HepG2 (cell line): ENCODE results near the gene STRN4. TPM values are rescaled to one million over a fixed set of nuclear protein-coding genes. Genes with fewer than 3 reads are reported as not detected.

Experiments used
- ATAC-seq: fragments of 200-7000 bp; cut with Tn5 transposase; 3 replicates; pipeline ENCODE4 v1.9.1; 2020; ENCODE audit warnings: mild to moderate bottlenecking, moderate library complexity
- BruUV-seq: library from RNA; stranded (reverse); fragments of 400-500 nt; replicated peaks from 2 replicates; lab custom pipeline; 2021; lab: Mats Ljungman, UMichigan
- CTCF ChIA-PET: fragments of 300-600 bp; formaldehyde crosslinking; extraction: SDS; loops from one replicate; lab custom pipeline; 2021; ENCODE audit warnings: low total read pairs, inconsistent platforms, low intra/inter-chr PET ratio; lab: Yijun Ruan, JAX
- POLR2A ChIA-PET: fragments of 350-600 bp; sonication (Branson Sonifier 250); formaldehyde crosslinking; loops from one replicate; lab custom pipeline; 2020; ENCODE audit warnings: antibody characterized with exemption, inconsistent platforms; lab: Yijun Ruan, JAX
- DNase-seq: peaks from one replicate; pipeline ENCODE4 v3.0.0-alpha.2; 2015; ENCODE audit warnings: low spot score
- FAIRE-seq: peaks from 3 replicates; lab custom pipeline; 2011; peaks lifted over from hg19 to GRCh38; lab: Jason Lieb, UNC
- H2AFZ ChIP-seq: one replicate; pipeline ENCODE4 v1.6.1; 2011; ENCODE audit warnings: low read length, inconsistent platforms
- H3K27ac ChIP-seq: fragments of 300-600 bp; 3 replicates; pipeline ENCODE4 v1.8.0; 2011; ENCODE audit warnings: mixed run types, mild to moderate bottlenecking, mixed read lengths, low read length, inconsistent platforms; ENCODE audit not compliant: insufficient read depth; ENCODE audit errors: extremely low read length
- H3K27me3 ChIP-seq, 2 experiments: fragments of 200-600 bp in 1 of 2; 2 replicates in 1 of 2; 3 replicates in 1 of 2; pipeline versions ENCODE4 v1.6.0 to v1.8.0; 2011; ENCODE audit warnings: low read length in 2 of 2, mild to moderate bottlenecking in 2 of 2, moderate library complexity in 2 of 2, inconsistent platforms in 1 of 2; ENCODE audit not compliant: insufficient read depth in 2 of 2, control insufficient read depth in 1 of 2
- H3K36me3 ChIP-seq, 2 experiments: fragments of 200-600 bp in 1 of 2; replicated peaks in 1 of 2; 2 replicates in 1 of 2; 3 replicates in 1 of 2; pipeline versions ENCODE4 v1.5.1 to v1.8.0; 2011; ENCODE audit warnings: low read length in 2 of 2, inconsistent platforms in 1 of 2; ENCODE audit not compliant: insufficient read depth in 2 of 2, control insufficient read depth in 1 of 2
- H3K4me1 ChIP-seq: 2 replicates; pipeline ENCODE4 v1.5.1; 2012; ENCODE audit warnings: low read length, inconsistent platforms; ENCODE audit not compliant: insufficient read depth
- H3K4me2 ChIP-seq: 2 replicates; pipeline ENCODE4 v1.6.0; 2011; ENCODE audit warnings: low read depth, low read length, inconsistent platforms
- H3K4me3 ChIP-seq, 3 experiments: fragments of 200-600 bp in 1 of 3; sonication (generic), shearing (Covaris generic) in 1 of 3; replicated peaks in 1 of 3; 2 replicates each; pipeline ENCODE4 v1.5.1; 2011 to 2016; ENCODE audit warnings: low read length in 3 of 3, inconsistent platforms in 2 of 3, low read depth in 2 of 3, mild to moderate bottlenecking in 2 of 3, control low read depth in 1 of 3, mixed read lengths in 1 of 3; ENCODE audit not compliant: insufficient read depth in 1 of 3
- H3K79me2 ChIP-seq: one replicate; pipeline ENCODE4 v1.6.1; 2011; ENCODE audit warnings: low read length, inconsistent platforms; ENCODE audit not compliant: insufficient read depth
- H3K9ac ChIP-seq: 2 replicates; pipeline ENCODE4 v1.6.0; 2011; ENCODE audit warnings: mild to moderate bottlenecking, low read depth, low read length, inconsistent platforms; ENCODE audit not compliant: insufficient read depth
- H3K9me3 ChIP-seq: 2 replicates; pipeline ENCODE4 v1.5.1; 2012; ENCODE audit warnings: mild to moderate bottlenecking, low read length
- H4K20me1 ChIP-seq: 2 replicates; pipeline ENCODE4 v1.6.0; 2011; ENCODE audit warnings: inconsistent platforms, mild to moderate bottlenecking, low read length, moderate library complexity; ENCODE audit not compliant: insufficient read depth
- GFI1 ChIP-seq: sonication (generic); formaldehyde crosslinking; IDR thresholded peaks from 2 replicates; pipeline ENCODE4 v1.5.0; 2020; ENCODE audit warnings: missing genetic modification reagents, mild to moderate bottlenecking, borderline replicate concordance
- HDAC2 ChIP-seq: sonication (generic); formaldehyde crosslinking; IDR thresholded peaks from 2 replicates; pipeline ENCODE4 v1.4.0; 2020; ENCODE audit warnings: missing genetic modification reagents
- HNF1A ChIP-seq, 2 experiments: sonication (generic) in 1 of 2; formaldehyde crosslinking in 1 of 2; IDR thresholded peaks; 2 replicates each; pipeline versions ENCODE4 v1.4.0 to v1.6.1; 2016 to 2020; ENCODE audit warnings: borderline replicate concordance in 1 of 2, low read depth in 1 of 2, mild to moderate bottlenecking in 1 of 2, missing genetic modification reagents in 1 of 2
- HOXA7 ChIP-seq: sonication (generic); formaldehyde crosslinking; IDR thresholded peaks from 2 replicates; pipeline ENCODE4 v1.8.1; 2022; ENCODE audit warnings: mild to moderate bottlenecking, missing genetic modification reagents, moderate library complexity
- KMT2B ChIP-seq: IDR thresholded peaks from 2 replicates; pipeline ENCODE4 v1.6.1; 2016; ENCODE audit warnings: missing genetic modification reagents, missing compliant biosample characterization
- MAF1 ChIP-seq: sonication (generic); formaldehyde crosslinking; IDR thresholded peaks from 2 replicates; pipeline ENCODE4 v1.5.0; 2020; ENCODE audit warnings: missing genetic modification reagents, borderline replicate concordance
- SIX4 ChIP-seq: sonication (generic); formaldehyde crosslinking; IDR thresholded peaks from 2 replicates; pipeline ENCODE4 v1.4.0; 2020; ENCODE audit warnings: missing genetic modification reagents
- SPEN ChIP-seq: sonication (generic); formaldehyde crosslinking; IDR thresholded peaks from 2 replicates; pipeline ENCODE4 v1.5.1; 2020; ENCODE audit warnings: low read depth, mild to moderate bottlenecking, missing genetic modification reagents
- ZBTB8A ChIP-seq: sonication (generic); formaldehyde crosslinking; IDR thresholded peaks from 2 replicates; pipeline ENCODE4 v1.4.0; 2020; ENCODE audit warnings: mild to moderate bottlenecking, low read depth, missing genetic modification reagents, borderline replicate concordance
- ZFP91 ChIP-seq: sonication (generic); formaldehyde crosslinking; IDR thresholded peaks from 2 replicates; pipeline ENCODE4 v1.9.0; 2022; ENCODE audit warnings: missing genetic modification reagents, mild to moderate bottlenecking, borderline replicate concordance
- ZNF3 ChIP-seq: IDR thresholded peaks from 2 replicates; pipeline ENCODE4 v1.7.0; 2017; ENCODE audit warnings: inconsistent platforms
- ZNF468 ChIP-seq: sonication (generic); formaldehyde crosslinking; IDR thresholded peaks from 2 replicates; pipeline ENCODE4 v1.8.0; 2022; ENCODE audit warnings: mild to moderate bottlenecking, moderate library complexity, missing genetic modification reagents
- ZNF570 ChIP-seq: sonication (generic); formaldehyde crosslinking; IDR thresholded peaks from 2 replicates; pipeline ENCODE4 v1.4.0; 2020; ENCODE audit warnings: mild to moderate bottlenecking, missing genetic modification reagents, borderline replicate concordance
- ZNF607 ChIP-seq: sonication (generic); formaldehyde crosslinking; IDR thresholded peaks from 2 replicates; pipeline ENCODE4 v1.5.1; 2020; ENCODE audit warnings: missing genetic modification reagents, mild to moderate bottlenecking, borderline replicate concordance
- ZNF740 ChIP-seq: sonication (generic); formaldehyde crosslinking; IDR thresholded peaks from 2 replicates; pipeline ENCODE4 v1.4.0; 2020; ENCODE audit warnings: missing genetic modification reagents
- WGBS: methylation state at CpG from one replicate; pipeline ENCODE4 v1.1.6; 2017; ENCODE audit warnings: low lambda C conversion rate; 5-methylcytosine and 5-hydroxymethylcytosine counted together
- in situ Hi-C: cut with HindIII; loops from 2 replicates; pipeline ENCODE4 v1.10.0; 2017; ENCODE audit warnings: low pct_unique_long_range_greater_than_20kb; ENCODE audit not compliant: extremely low pct_ligation_motif_present
- intact Hi-C: fragments of 100-400 bp; cut with micrococcal nuclease; formaldehyde crosslinking; loops from one replicate; pipeline ENCODE4 v1.10.0; 2022; ENCODE audit not compliant: unreplicated experiment
- polyA plus RNA-seq, 8 experiments: library from polyadenylated mRNA; depleted of rRNA in 3 of 8; stranded (reverse) in 7 of 8; unstranded in 1 of 8; fragments of >200 nt; fragmentation: Illumina TruSeq in 4 of 8; extraction: Trizol in 4 of 8; gene quantifications; 2 replicates each; pipeline versions ENCODE4 v1.2.1 to v1.2.3, GENCODE V29; 2011 to 2016; ENCODE audit warnings: low read depth in 4 of 8, missing spikeins in 1 of 8, mixed read lengths in 1 of 8; ENCODE audit not compliant: insufficient read depth in 1 of 8
- total RNA-seq, 5 experiments: library from RNA; depleted of rRNA; stranded (reverse); fragments of >200 nt; fragmentation: Illumina TruSeq; extraction: Trizol; gene quantifications; 2 replicates each; pipeline ENCODE4 v1.2.3, GENCODE V29; 2016; ENCODE audit warnings: low read depth in 1 of 5
- TF ChIP-seq, protein P1 (sequence below): sonication (generic); formaldehyde crosslinking; IDR thresholded peaks from 2 replicates; pipeline ENCODE4 v1.4.0; 2020; ENCODE audit warnings: mild to moderate bottlenecking, missing genetic modification reagents
- TF ChIP-seq, protein P2 (sequence below): sonication (generic); formaldehyde crosslinking; IDR thresholded peaks from 2 replicates; pipeline ENCODE4 v1.8.1; 2023; ENCODE audit warnings: mild to moderate bottlenecking, missing genetic modification reagents, borderline replicate concordance

STRN4 gene
- total and polyA plus RNA-seq, 2 of the 13 experiments (the other 11 are each of a cell fraction or from before 2014, with no cell fraction given) = 43.1 to 57.3 TPM

DNA sequence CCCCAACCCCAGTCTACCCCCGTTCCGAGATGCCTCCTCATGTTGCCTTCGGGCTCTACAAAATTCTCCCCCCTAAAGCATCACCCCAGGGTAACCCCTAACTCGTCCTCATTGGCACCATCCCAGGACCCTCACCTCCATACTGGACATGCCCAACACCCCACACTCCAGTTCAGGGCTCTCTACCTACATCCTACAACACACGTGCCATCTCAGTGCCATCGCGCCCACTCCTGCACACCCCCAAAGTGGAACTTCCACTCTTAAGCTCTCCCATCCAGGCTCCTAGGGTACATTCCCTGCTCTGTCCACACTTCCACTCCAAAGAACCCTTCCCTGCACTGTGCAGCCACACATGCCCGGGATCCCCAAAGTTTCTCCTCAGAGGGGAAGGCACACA is 1.2 kb downstream of the STRN4 start:
- Histone ChIP-seq H3K4me1 (peaks cover 28% of the 10 kb centered on the region), H3K27me3 (no peaks in the 10 kb centered on the region; a peak in 2 of 5 replicates), H3K9me3 (no peaks in the 10 kb centered on the region), H3K27ac (peak overlapping the region; percentile 71), H2AFZ (no peak overlapping the region), H3K4me2 (peak overlapping the region; percentile 96), H3K4me3 (peak overlapping the region; percentile 86 to 98 (median 95)), H3K36me3 (peaks cover 14 to 21% of the 10 kb centered on the region in 2 experiments), H3K9ac (peak overlapping the region; percentile 94), H3K79me2 (peaks cover 61% of the 10 kb centered on the region), H4K20me1 (peaks cover 40% of the 10 kb centered on the region)
- POLR2A ChIA-PET = interaction anchor here (1.0 to 1.4 kb wide), 4 partner anchors 28 to 111 kb away, joined by 3 read pairs; partner anchors contain the start of gene PRKD2
- CTCF ChIA-PET = no interaction called here
- WGBS = 24% methylated on average over 8 of the region's 8 CpGs
- no TSS peak for BruUV-seq
- in situ Hi-C loops = no loop called here
- DNase-seq = no peak
- intact Hi-C loops = no loop called here
- no peak for FAIRE-seq
- ATAC-seq = no peak
- TF ChIP-seq ZNF570 (CRISPR knock-in tag) = no peak
- TF ChIP-seq ZNF607 = no peak
- TF ChIP-seq, protein P1, sequence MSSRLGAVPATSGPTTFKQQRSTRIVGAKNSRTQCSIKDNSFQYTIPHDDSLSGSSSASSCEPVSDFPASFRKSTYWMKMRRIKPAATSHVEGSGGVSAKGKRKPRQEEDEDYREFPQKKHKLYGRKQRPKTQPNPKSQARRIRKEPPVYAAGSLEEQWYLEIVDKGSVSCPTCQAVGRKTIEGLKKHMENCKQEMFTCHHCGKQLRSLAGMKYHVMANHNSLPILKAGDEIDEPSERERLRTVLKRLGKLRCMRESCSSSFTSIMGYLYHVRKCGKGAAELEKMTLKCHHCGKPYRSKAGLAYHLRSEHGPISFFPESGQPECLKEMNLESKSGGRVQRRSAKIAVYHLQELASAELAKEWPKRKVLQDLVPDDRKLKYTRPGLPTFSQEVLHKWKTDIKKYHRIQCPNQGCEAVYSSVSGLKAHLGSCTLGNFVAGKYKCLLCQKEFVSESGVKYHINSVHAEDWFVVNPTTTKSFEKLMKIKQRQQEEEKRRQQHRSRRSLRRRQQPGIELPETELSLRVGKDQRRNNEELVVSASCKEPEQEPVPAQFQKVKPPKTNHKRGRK (CRISPR knock-in tag) = no peak
- no peak for TF ChIP-seq ZNF3 (CRISPR knock-in tag)
- no peak for TF ChIP-seq HDAC2 (CRISPR knock-in tag)
- no peak for TF ChIP-seq SPEN
- no peak for TF ChIP-seq ZBTB8A (CRISPR knock-in tag)
- no peak for TF ChIP-seq ZNF468
- TF ChIP-seq HNF1A (IDR thresholded peaks at IDR 0.05; ENCODE audit: low read depth) = no peak
- no peak for TF ChIP-seq HNF1A (CRISPR knock-in tag; IDR thresholded peaks at IDR 0.05; ENCODE audit: borderline replicate concordance)
- TF ChIP-seq, protein P2, sequence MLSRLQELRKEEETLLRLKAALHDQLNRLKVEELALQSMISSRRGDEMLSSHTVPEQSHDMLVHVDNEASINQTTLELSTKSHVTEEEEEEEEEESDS (CRISPR knock-in tag) = no peak
- no peak for TF ChIP-seq KMT2B (CRISPR knock-in tag)
- no peak for TF ChIP-seq ZNF740 (CRISPR knock-in tag)
- no peak for TF ChIP-seq SIX4 (CRISPR knock-in tag)
- no peak for TF ChIP-seq ZFP91 (CRISPR knock-in tag)
- no peak for TF ChIP-seq MAF1 (CRISPR knock-in tag)
- TF ChIP-seq GFI1 (CRISPR knock-in tag) = no peak
- no peak for TF ChIP-seq HOXA7 (CRISPR knock-in tag)
